HG03442 (cell line): ENCODE data around the gene ENO3.
"Not testable (repeated sequence)": the region's sequence is repeated elsewhere in the genome, so short reads cannot be mapped to it uniquely, and the experiment has no call there.

Source experiments
- ATAC-seq: cut with Tn5 transposase; IDR thresholded peaks from one replicate; pipeline ENCODE4 v1.9.1; 2021; ENCODE audit warnings: mild to moderate bottlenecking, moderate library complexity; ENCODE audit not compliant: unreplicated experiment

ENO3 gene

GRCh38 chr17:4950746-4951204 is at the start of gene ENO3:
Gene ENO3 (plus strand): TSS chr17:4951119. CDS start chr17:4951830, 711 bp downstream.
- ATAC-seq = no peak

- ATAC-seq = no peak
Observed at GRCh38 chr17:4901648-4902344, 49.1 kb upstream of the ENO3 start.

- no peak for ATAC-seq
Observed at GRCh38 chr17:4902540-4902939, 48.4 kb upstream of the ENO3 start.

GRCh38 chr17:4903051-4903818 is 47.7 kb upstream of the ENO3 start, which contains the start of gene CHRNE:
Gene CHRNE (minus strand): TSS chr17:4903098. CDS start chr17:4903063, 35 bp downstream.
- no peak for ATAC-seq

GRCh38 chr17:4906642-4907041 is 44.3 kb upstream of the ENO3 start:
- not testable (repeated sequence) for ATAC-seq

- ATAC-seq = no peak
Observed at GRCh38 chr17:4908301-4908700, 42.6 kb upstream of the ENO3 start.

- ATAC-seq = no peak
Observed at GRCh38 chr17:4908711-4909496, 42.0 kb upstream of the ENO3 start.

- ATAC-seq = no peak
Observed at GRCh38 chr17:4913994-4914393, 36.9 kb upstream of the ENO3 start.

GRCh38 chr17:4914551-4914950 is 36.4 kb upstream of the ENO3 start:
- ATAC-seq = not testable (repeated sequence)

- no peak for ATAC-seq
Observed at GRCh38 chr17:4919511-4920047, 31.3 kb upstream of the ENO3 start.

- no peak for ATAC-seq
Observed at GRCh38 chr17:4920351-4921048, 30.4 kb upstream of the ENO3 start.

GRCh38 chr17:4921320-4921719 is 29.6 kb upstream of the ENO3 start:
- ATAC-seq = no peak

GRCh38 chr17:4926577-4927335 is 24.2 kb upstream of the ENO3 start:
- ATAC-seq = not testable (repeated sequence)

GRCh38 chr17:4928881-4929280 is 22.0 kb upstream of the ENO3 start:
- ATAC-seq = no peak

- ATAC-seq = no peak
Observed at GRCh38 chr17:4931963-4932362, 19.0 kb upstream of the ENO3 start, which contains the start of gene GP1BA. Gene GP1BA (plus strand): TSS chr17:4932277. CDS start chr17:4932605, 328 bp downstream.

- ATAC-seq = no peak
Observed at GRCh38 chr17:4932756-4933155, 18.2 kb upstream of the ENO3 start.

- ATAC-seq = no peak
Observed at GRCh38 chr17:4933646-4934045, 17.3 kb upstream of the ENO3 start.

GRCh38 chr17:4934173-4934979 is 16.5 kb upstream of the ENO3 start:
- ATAC-seq = peak; percentile 30

GRCh38 chr17:4935650-4936049 is 15.3 kb upstream of the ENO3 start:
- no peak for ATAC-seq
